ENCODE measurements around the gene AKIRIN1.
"Not testable (repeated sequence)": the region's sequence is repeated elsewhere in the genome, so short reads cannot be mapped to it uniquely, and the experiment has no call there.

Gene AKIRIN1

GRCh38 chr1:39016604-39017171, 25.6 kb downstream of the AKIRIN1 start:
- H3K4me3 ChIP-seq (replicated peaks; ENCODE audit: low read depth, low read length) = no peak overlapping the region
- TF ChIP-seq CTCF (IDR thresholded peaks at IDR 0.05; ENCODE audit: low read depth, low read length, missing control alignments) = no peak
- no peak for DNase-seq (ENCODE audit: extremely low read depth, low read depth)

- no peak for TF ChIP-seq CTCF (IDR thresholded peaks at IDR 0.05; ENCODE audit: low read depth, low read length, missing control alignments)
- DNase-seq (ENCODE audit: extremely low read depth, low read depth) = no peak
- H3K4me3 ChIP-seq (replicated peaks; ENCODE audit: low read depth, low read length) = no peak overlapping the region
Measured at GRCh38 chr1:39017266-39017665, 26.2 kb downstream of the AKIRIN1 start.

GRCh38 chr1:39020494-39020893, 29.4 kb downstream of the AKIRIN1 start:
- not testable (repeated sequence) for H3K4me3 ChIP-seq (replicated peaks; ENCODE audit: low read depth, low read length); DNase-seq (ENCODE audit: extremely low read depth, low read depth)

- TF ChIP-seq CTCF (IDR thresholded peaks at IDR 0.05; ENCODE audit: low read depth, low read length, missing control alignments) = no peak
- DNase-seq (ENCODE audit: extremely low read depth, low read depth) = no peak
- no peak overlapping the region for H3K4me3 ChIP-seq (replicated peaks; ENCODE audit: low read depth, low read length)
Measured at GRCh38 chr1:39021426-39021825, 30.4 kb downstream of the AKIRIN1 start.

GRCh38 chr1:39023140-39023539, 32.1 kb downstream of the AKIRIN1 start:
- TF ChIP-seq CTCF (IDR thresholded peaks at IDR 0.05; ENCODE audit: low read depth, low read length, missing control alignments) = no peak
- DNase-seq (ENCODE audit: extremely low read depth, low read depth) = no peak
- no peak overlapping the region for H3K4me3 ChIP-seq (replicated peaks; ENCODE audit: low read depth, low read length)

- H3K4me3 ChIP-seq (replicated peaks; ENCODE audit: low read depth, low read length) = peak within 1 kb of the TSS; percentile 94
- no peak for TF ChIP-seq CTCF (IDR thresholded peaks at IDR 0.05; ENCODE audit: low read depth, low read length, missing control alignments)
- peak; percentile 80 for DNase-seq (ENCODE audit: extremely low read depth, low read depth)
Measured at GRCh38 chr1:39026051-39026865, 35.2 kb downstream of the AKIRIN1 start, which contains the start of gene NDUFS5. Gene NDUFS5 (plus strand): TSS chr1:39026350. CDS start chr1:39028725, 2,375 bp downstream.

- no peak for DNase-seq (ENCODE audit: extremely low read depth, low read depth)
- TF ChIP-seq CTCF (IDR thresholded peaks at IDR 0.05; ENCODE audit: low read depth, low read length, missing control alignments) = no peak
- H3K4me3 ChIP-seq (replicated peaks; ENCODE audit: low read depth, low read length) = peak overlapping the region; percentile 94
Measured at GRCh38 chr1:39026866-39027507, 35.9 kb downstream of the AKIRIN1 start.
